ENCODE measurements around the gene HM13. TPM values are rescaled to one million over a fixed set of nuclear protein-coding genes. Genes with fewer than 3 reads are reported as not detected.

HM13 gene
- polyA plus RNA-seq, 2 of the 4 experiments (the other 2 are of a cell fraction), result 164 to 178 TPM

DNA sequence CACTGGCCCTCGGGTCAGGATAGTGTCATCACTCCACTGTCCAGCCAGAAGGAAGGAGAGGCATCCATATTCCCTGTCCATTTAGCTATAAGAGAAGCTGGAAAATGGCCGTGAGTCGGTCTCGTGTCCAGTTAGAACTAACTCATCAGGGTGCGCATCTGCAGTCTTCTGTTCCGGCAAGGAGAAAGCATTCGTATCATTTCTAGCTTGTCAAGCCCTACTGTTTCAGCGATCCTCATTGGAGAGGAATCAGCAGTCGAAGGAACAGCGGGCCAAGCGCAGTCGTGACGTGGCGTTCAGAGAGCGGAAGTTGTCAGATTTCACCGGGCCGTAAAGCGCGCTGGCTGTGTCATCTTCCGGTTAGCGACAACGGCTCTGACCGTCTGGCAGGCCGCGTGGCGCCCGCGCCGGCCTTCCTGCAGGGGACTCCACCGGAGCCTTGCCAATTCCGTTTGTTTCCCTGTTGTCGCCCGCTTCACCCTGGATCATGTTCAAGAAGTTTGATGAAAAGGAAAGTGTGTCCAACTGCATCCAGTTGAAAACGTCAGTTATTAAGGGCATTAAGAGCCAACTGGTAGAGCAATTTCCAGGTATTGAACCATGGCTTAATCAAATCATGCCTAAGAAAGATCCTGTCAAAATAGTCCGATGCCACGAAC, 32.9 kb downstream of the HM13 start:
- POLR2A ChIA-PET, result no interaction called here
- Histone ChIP-seq H3K9me3 (no peaks in the 10 kb centered on the region), H3K4me3 (no peak overlapping the region), H3K4me2 (no peak overlapping the region), H3K4me1 (peaks cover 7% of the 10 kb centered on the region), H3K27ac (no peak overlapping the region)
- FAIRE-seq (no peak), ATAC-seq (no peak), DNase-seq (ENCODE audit: low read depth in 1 of 2, low spot score in 1 of 2) (no peak)
- CTCF ChIA-PET, result interaction anchor here (20.1 to 31.2 kb wide), 2 partner anchors 17 to 60 kb away, joined by 549 to 966 read pairs; partner anchors contain the start of gene ID1
- WGBS (ENCODE audit: missing lambda C conversion rate), result 94% methylated on average over 36 of the region's 36 CpGs
- TF ChIP-seq KDM5A (IDR thresholded peaks at IDR 0.05) (no peak), POLR2A (IDR thresholded peaks at IDR 0.05; ENCODE audit: low read length) (no peak), TP53 (CRISPR knock-in tag; IDR thresholded peaks at IDR 0.05) (no peak), FOSL2 (IDR thresholded peaks at IDR 0.05) (no peak), FOSL2 (CRISPR knock-in tag; IDR thresholded peaks at IDR 0.05) (no peak), JUNB (IDR thresholded peaks at IDR 0.05) (no peak), BHLHE40 (IDR thresholded peaks at IDR 0.05; ENCODE audit: low read depth, low read length) (no peak), SMC3 (IDR thresholded peaks at IDR 0.05) (no peak), RFX5 (IDR thresholded peaks at IDR 0.05) (no peak), NFE2L2 (conservative IDR thresholded peaks at IDR 0.05; ENCODE audit: low read length) (no peak), SREBF2 (IDR thresholded peaks at IDR 0.05) (no peak), HOXB13 (CRISPR knock-in tag; IDR thresholded peaks at IDR 0.05; ENCODE audit: low read depth) (no peak), MAZ (IDR thresholded peaks at IDR 0.05; ENCODE audit: borderline replicate concordance, low read depth, low read length) (no peak), POLR2AphosphoS2 (conservative IDR thresholded peaks at IDR 0.05; ENCODE audit: low read length) (no peak), NR3C1 (IDR thresholded peaks at IDR 0.05) (no peak), RAD21 (conservative IDR thresholded peaks at IDR 0.05 in 1 of 2, IDR thresholded peaks at IDR 0.05 in 1 of 2) (no peak)
- TF ChIP-seq, protein P1, sequence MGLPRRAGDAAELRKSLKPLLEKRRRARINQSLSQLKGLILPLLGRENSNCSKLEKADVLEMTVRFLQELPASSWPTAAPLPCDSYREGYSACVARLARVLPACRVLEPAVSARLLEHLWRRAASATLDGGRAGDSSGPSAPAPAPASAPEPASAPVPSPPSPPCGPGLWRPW (IDR thresholded peaks at IDR 0.05), result no peak
- TF ChIP-seq, protein P2, sequence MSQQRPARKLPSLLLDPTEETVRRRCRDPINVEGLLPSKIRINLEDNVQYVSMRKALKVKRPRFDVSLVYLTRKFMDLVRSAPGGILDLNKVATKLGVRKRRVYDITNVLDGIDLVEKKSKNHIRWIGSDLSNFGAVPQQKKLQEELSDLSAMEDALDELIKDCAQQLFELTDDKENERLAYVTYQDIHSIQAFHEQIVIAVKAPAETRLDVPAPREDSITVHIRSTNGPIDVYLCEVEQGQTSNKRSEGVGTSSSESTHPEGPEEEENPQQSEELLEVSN (IDR thresholded peaks at IDR 0.05; ENCODE audit: borderline replicate concordance, low read depth), result no peak
- TF ChIP-seq, protein P3, sequence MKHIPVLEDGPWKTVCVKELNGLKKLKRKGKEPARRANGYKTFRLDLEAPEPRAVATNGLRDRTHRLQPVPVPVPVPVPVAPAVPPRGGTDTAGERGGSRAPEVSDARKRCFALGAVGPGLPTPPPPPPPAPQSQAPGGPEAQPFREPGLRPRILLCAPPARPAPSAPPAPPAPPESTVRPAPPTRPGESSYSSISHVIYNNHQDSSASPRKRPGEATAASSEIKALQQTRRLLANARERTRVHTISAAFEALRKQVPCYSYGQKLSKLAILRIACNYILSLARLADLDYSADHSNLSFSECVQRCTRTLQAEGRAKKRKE (CRISPR knock-in tag; IDR thresholded peaks at IDR 0.05; ENCODE audit: low read depth), result no peak

DNA sequence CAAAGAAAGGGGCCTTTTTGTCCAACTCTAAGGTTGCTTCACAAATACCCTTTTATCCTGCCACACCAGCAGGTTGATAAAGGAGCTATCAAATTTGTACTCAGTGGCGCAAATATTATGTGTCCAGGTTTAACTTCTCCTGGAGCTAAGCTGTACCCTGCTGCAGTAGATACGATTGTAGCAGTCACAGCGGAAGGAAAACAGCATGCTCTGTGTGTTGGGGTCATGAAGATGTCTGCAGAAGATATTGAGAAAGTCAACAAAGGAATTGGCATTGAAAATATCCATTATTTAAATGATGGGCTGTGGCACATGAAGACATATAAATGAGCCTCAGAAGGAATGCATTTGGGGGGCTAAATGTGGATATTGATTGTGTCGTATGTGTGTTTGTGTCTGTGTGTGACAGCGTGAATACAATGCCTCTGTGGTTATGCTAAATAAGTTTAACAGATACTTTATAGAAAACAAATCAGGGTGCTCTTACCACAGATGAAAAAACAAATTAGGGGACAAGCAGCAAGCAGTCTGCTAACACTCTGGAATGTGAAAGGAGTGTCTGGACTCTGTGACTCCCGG, 33.6 kb downstream of the HM13 start:
- FAIRE-seq (no peak), ATAC-seq (no peak), DNase-seq (ENCODE audit: low read depth in 1 of 2, low spot score in 1 of 2) (no peak)
- H3K4me2 ChIP-seq, result no peak overlapping the region
- H3K9me3 ChIP-seq, result no peaks in the 10 kb centered on the region
- ChIA-PET CTCF (interaction anchor here (20.1 to 31.2 kb wide), 2 partner anchors 17 to 59 kb away, joined by 549 to 966 read pairs; partner anchors contain the start of gene ID1), POLR2A (no interaction called here)
- 96% methylated on average over 6 of the region's 6 CpGs for WGBS (ENCODE audit: missing lambda C conversion rate)
- no peak overlapping the region for H3K27ac ChIP-seq
- peaks cover 3% of the 10 kb centered on the region; the same call in 1 of the 3 replicates for H3K4me1 ChIP-seq
- no peak overlapping the region for H3K4me3 ChIP-seq
- no peak for TF ChIP-seq FOXS1 (CRISPR knock-in tag; IDR thresholded peaks at IDR 0.05)
- no peak for TF ChIP-seq ESRRA (IDR thresholded peaks at IDR 0.05; ENCODE audit: borderline replicate concordance, low read length)
- no peak for TF ChIP-seq KDM1A (IDR thresholded peaks at IDR 0.05; ENCODE audit: low read depth)
- TF ChIP-seq JUNB (IDR thresholded peaks at IDR 0.05), result no peak
- no peak for TF ChIP-seq NPAS2 (CRISPR knock-in tag; IDR thresholded peaks at IDR 0.05; ENCODE audit: borderline replicate concordance)
- no peak for TF ChIP-seq HOXB13 (CRISPR knock-in tag; IDR thresholded peaks at IDR 0.05; ENCODE audit: low read depth)
- TF ChIP-seq ZC3H11A (IDR thresholded peaks at IDR 0.05), result no peak
- no peak for TF ChIP-seq HEYL (CRISPR knock-in tag; IDR thresholded peaks at IDR 0.05)
- no peak for TF ChIP-seq JUN (IDR thresholded peaks at IDR 0.05)
- TF ChIP-seq, protein P4, sequence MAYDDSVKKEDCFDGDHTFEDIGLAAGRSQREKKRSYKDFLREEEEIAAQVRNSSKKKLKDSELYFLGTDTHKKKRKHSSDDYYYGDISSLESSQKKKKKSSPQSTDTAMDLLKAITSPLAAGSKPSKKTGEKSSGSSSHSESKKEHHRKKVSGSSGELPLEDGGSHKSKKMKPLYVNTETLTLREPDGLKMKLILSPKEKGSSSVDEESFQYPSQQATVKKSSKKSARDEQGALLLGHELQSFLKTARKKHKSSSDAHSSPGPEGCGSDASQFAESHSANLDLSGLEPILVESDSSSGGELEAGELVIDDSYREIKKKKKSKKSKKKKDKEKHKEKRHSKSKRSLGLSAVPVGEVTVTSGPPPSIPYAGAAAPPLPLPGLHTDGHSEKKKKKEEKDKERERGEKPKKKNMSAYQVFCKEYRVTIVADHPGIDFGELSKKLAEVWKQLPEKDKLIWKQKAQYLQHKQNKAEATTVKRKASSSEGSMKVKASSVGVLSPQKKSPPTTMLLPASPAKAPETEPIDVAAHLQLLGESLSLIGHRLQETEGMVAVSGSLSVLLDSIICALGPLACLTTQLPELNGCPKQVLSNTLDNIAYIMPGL (CRISPR knock-in tag; IDR thresholded peaks at IDR 0.05; ENCODE audit: borderline replicate concordance), result no peak
- TF ChIP-seq FOSB (CRISPR knock-in tag; IDR thresholded peaks at IDR 0.05), result no peak
- TF ChIP-seq MAFK (IDR thresholded peaks at IDR 0.05; ENCODE audit: partially characterized antibody), result no peak
- TF ChIP-seq, protein P1 (IDR thresholded peaks at IDR 0.05), result no peak
- TF ChIP-seq RNF2 (IDR thresholded peaks at IDR 0.05; ENCODE audit: borderline replicate concordance, low read depth), result no peak
- TF ChIP-seq, protein P5, sequence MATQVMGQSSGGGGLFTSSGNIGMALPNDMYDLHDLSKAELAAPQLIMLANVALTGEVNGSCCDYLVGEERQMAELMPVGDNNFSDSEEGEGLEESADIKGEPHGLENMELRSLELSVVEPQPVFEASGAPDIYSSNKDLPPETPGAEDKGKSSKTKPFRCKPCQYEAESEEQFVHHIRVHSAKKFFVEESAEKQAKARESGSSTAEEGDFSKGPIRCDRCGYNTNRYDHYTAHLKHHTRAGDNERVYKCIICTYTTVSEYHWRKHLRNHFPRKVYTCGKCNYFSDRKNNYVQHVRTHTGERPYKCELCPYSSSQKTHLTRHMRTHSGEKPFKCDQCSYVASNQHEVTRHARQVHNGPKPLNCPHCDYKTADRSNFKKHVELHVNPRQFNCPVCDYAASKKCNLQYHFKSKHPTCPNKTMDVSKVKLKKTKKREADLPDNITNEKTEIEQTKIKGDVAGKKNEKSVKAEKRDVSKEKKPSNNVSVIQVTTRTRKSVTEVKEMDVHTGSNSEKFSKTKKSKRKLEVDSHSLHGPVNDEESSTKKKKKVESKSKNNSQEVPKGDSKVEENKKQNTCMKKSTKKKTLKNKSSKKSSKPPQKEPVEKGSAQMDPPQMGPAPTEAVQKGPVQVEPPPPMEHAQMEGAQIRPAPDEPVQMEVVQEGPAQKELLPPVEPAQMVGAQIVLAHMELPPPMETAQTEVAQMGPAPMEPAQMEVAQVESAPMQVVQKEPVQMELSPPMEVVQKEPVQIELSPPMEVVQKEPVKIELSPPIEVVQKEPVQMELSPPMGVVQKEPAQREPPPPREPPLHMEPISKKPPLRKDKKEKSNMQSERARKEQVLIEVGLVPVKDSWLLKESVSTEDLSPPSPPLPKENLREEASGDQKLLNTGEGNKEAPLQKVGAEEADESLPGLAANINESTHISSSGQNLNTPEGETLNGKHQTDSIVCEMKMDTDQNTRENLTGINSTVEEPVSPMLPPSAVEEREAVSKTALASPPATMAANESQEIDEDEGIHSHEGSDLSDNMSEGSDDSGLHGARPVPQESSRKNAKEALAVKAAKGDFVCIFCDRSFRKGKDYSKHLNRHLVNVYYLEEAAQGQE (IDR thresholded peaks at IDR 0.05), result no peak

Data from A549 (cell line).